ENCODE data around the gene GNG3. TPM values are rescaled to one million over a fixed set of nuclear protein-coding genes. Genes with fewer than 3 reads are reported as not detected.

Gene GNG3
- total RNA-seq, 1 experiment from 2014 or later, result not detected

DNA sequence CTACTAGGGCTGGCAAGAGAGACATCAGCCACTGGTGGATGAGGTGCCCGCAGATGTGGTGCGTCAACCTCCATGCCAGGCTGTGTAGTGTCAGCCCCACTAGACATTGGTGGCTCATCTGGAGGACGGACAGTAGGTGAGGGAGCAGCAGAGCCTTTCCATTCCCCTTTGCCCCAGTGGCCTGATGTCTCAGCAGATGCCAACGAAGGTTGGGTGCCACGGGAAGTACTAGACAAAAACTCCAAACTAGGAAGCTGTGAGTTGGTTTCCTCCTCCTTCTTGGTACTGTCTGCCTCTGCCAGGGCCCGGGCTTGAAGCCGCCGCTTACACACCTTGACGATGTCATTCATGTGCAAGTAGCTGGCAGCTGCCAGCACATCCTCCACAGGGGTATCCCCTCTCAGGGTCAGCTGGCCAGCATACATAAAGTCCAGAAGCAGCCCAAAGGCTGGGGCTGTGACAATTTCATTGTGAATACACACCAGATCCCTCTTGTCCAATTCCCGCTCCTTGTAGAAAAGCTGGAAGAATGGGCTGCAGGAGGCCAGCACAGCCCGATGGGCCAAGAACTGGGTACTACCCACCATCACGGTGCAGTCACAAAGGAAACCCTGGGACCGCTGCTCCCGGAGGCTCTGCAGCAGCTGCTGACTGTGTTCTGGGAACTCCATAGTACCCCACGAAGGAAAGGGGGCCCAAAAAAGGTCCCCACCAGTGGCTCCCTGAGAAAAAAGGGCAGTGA, 45.7 kb downstream of the GNG3 start:
- Histone ChIP-seq H3K79me2 (ENCODE audit: insufficient read depth, low read length) (no peaks in the 10 kb centered on the region; the same call in 1 of the 2 replicates), H3K9me3 (ENCODE audit: control insufficient read depth in 1 of 2, insufficient read depth in 1 of 2, low read depth in 1 of 2, low read length in 2 of 2) (no peaks in the 10 kb centered on the region), H3K27ac (ENCODE audit: low read depth, low read length) (peak overlapping the region; percentile 76), H4K20me1 (ENCODE audit: insufficient read depth) (no peaks in the 10 kb centered on the region), H3K9me2 (ENCODE audit: insufficient read depth) (no peaks in the 10 kb centered on the region), H2AFZ (ENCODE audit: low read depth, low read length, poor library complexity, severe bottlenecking) (no peak overlapping the region), H3K27me3 (ENCODE audit: insufficient read depth, low read length) (no peaks in the 10 kb centered on the region), H3K36me3 (ENCODE audit: control insufficient read depth in 1 of 2, insufficient read depth in 2 of 2, low read length in 2 of 2) (no peaks in the 10 kb centered on the region), H3K9ac (ENCODE audit: low read length) (peak overlapping the region; percentile 78), H3K4me2 (ENCODE audit: low read length) (peak overlapping the region; percentile 90), H3K4me1 (ENCODE audit: control insufficient read depth in 1 of 2, insufficient read depth in 2 of 2, low read length in 2 of 2) (peaks cover 4 to 18% of the 10 kb centered on the region in 2 experiments; a peak in 3 of 4 replicates), H3K4me3 (replicated peaks in 1 of 2; ENCODE audit: low read depth in 1 of 2, low read length in 2 of 2) (peak overlapping the region; percentile 70 to 84)
- ATAC-seq (peak; percentile 2), DNase-seq (ENCODE audit: low read depth, low spot score) (no peak)
- ChIA-PET RAD21 (ENCODE audit: low non-redundant PET in 1 of 2, low total read pairs in 2 of 2, uncharacterized antibody in 2 of 2, unreplicated experiment in 2 of 2) (interaction anchor here (0.6 to 1.0 kb wide), 4 partner anchors 35 to 377 kb away, joined by 3 to 4 read pairs (median 4); partner anchors contain the start of gene TUT1 (in 1 of the 2)), CTCF (interaction anchor here (0.6 to 1.9 kb wide), 7 partner anchors 16 to 372 kb away, joined by 3 to 24 read pairs (median 6); partner anchors contain the start of genes HNRNPUL2 and TMEM179B), POLR2A (interaction anchor here (0.8 to 3.4 kb wide), 22 partner anchors 8 to 137 kb away, joined by 3 to 50 read pairs (median 6); partner anchors contain the start of genes C11orf98, CSKMT, HNRNPUL2 and LBHD1)
- TSS peak; percentile 90 for BruUV-seq (replicated peaks)
- intact Hi-C loops (cut with micrococcal nuclease), result no loop called here
- TF ChIP-seq SRF (IDR thresholded peaks at IDR 0.05; ENCODE audit: low read depth) (no peak), YY1 (IDR thresholded peaks at IDR 0.05; ENCODE audit: extremely low read depth, insufficient replicate concordance, low read depth, low read length) (no peak), REST (IDR thresholded peaks at IDR 0.05; ENCODE audit: low read depth) (no peak), TCF7L2 (IDR thresholded peaks at IDR 0.05; ENCODE audit: borderline replicate concordance, extremely low read depth, insufficient read depth, insufficient read length) (no peak), POLR2AphosphoS5 (IDR thresholded peaks at IDR 0.05; ENCODE audit: low read depth, low read length) (no peak), EGR1 (IDR thresholded peaks at IDR 0.05; ENCODE audit: low read depth) (no peak), SIN3A (IDR thresholded peaks at IDR 0.05; ENCODE audit: low read depth) (no peak), ZBTB33 (IDR thresholded peaks at IDR 0.05; ENCODE audit: extremely low read depth, insufficient replicate concordance, low read length) (no peak), EZH2phosphoT487 (IDR thresholded peaks at IDR 0.05; ENCODE audit: borderline replicate concordance) (no peak), FOSL1 (IDR thresholded peaks at IDR 0.05; ENCODE audit: low read depth) (no peak)

All from HCT116 (cell line).